Esophagus squamous epithelium (tissue), 5 donors: Measurements from ENCODE around the gene ANGPT4. TPM values are rescaled to one million over a fixed set of nuclear protein-coding genes. Genes with fewer than 3 reads are reported as not detected.
"Not testable (repeated sequence)": the region's sequence is repeated elsewhere in the genome, so short reads cannot be mapped to it uniquely, and the experiment has no call there.

Source experiments
- DNase-seq: peaks from one replicate; lab custom pipeline; 2025; lab: John Stamatoyannopoulos, UW
- H3K27ac ChIP-seq, 4 donors: fragments of 200-600 bp; sonication (generic); one replicate each; pipeline ENCODE4 v1.5.1; 2016 to 2019; ENCODE audit warnings: mild to moderate bottlenecking in 1 of 4
- H3K27me3 ChIP-seq, 4 donors: fragments of 200-600 bp; sonication (generic); 1 replicate in 3 of 4; 2 replicates in 1 of 4; pipeline versions ENCODE4 v1.5.1 to v1.6.0; 2017 to 2021; ENCODE audit warnings: antibody characterized with exemption in 1 of 4
- H3K36me3 ChIP-seq, 3 donors: fragments of 200-600 bp; sonication (generic); one replicate each; pipeline ENCODE4 v1.5.1; 2016 to 2019
- H3K4me1 ChIP-seq, 3 donors: fragments of 200-600 bp; sonication (generic); one replicate each; pipeline ENCODE4 v1.5.1; 2017 to 2019
- H3K4me3 ChIP-seq, 4 donors: fragments of 200-600 bp; sonication (generic); 1 replicate in 3 of 4; 2 replicates in 1 of 4; pipeline ENCODE4 v1.5.1; 2016 to 2019; ENCODE audit warnings: mild to moderate bottlenecking in 2 of 4, moderate library complexity in 1 of 4
- H3K9me3 ChIP-seq, 3 donors: fragments of 200-600 bp; sonication (generic); one replicate each; pipeline ENCODE4 v1.5.1; 2016 to 2019
- CTCF ChIP-seq, 6 experiments: fragments of 450-650 bp in 4 of 6; fragments of 200-600 bp in 2 of 6; sonication (generic) in 2 of 6; IDR thresholded peaks; one replicate each; pipeline ENCODE4 v1.5.1; 2016 to 2019; ENCODE audit warnings: antibody characterized with exemption in 6 of 6, mild to moderate bottlenecking in 4 of 6, moderate library complexity in 4 of 6
- POLR2A ChIP-seq, 4 donors: fragments of 450-650 bp; IDR thresholded peaks; one replicate each; pipeline ENCODE4 v1.6.1; 2017; ENCODE audit warnings: antibody characterized with exemption in 4 of 4, mild to moderate bottlenecking in 4 of 4, moderate library complexity in 3 of 4
- WGBS, 2 donors: methylation state at CpG; one replicate each; pipeline ENCODE4 v1.1.5; 2018; 5-methylcytosine and 5-hydroxymethylcytosine counted together
- intact Hi-C: fragments of 100-400 bp; cut with DNase I; formaldehyde crosslinking; loops from one replicate; pipeline ENCODE4 v1.15.0; 2022
- total RNA-seq, 4 donors: library from RNA; depleted of rRNA; stranded (reverse); fragments of >200 nt; gene quantifications; one replicate each; pipeline ENCODE4 v1.1.0, GENCODE V29; 2016
- donor health status: DM: yes; HTN: yes; CAD: no.

The ANGPT4 gene
- total RNA-seq, 4 donors from 2014 or later = under 0.01 to 0.38 (median 0.09) TPM; not detected in 1

DNA sequence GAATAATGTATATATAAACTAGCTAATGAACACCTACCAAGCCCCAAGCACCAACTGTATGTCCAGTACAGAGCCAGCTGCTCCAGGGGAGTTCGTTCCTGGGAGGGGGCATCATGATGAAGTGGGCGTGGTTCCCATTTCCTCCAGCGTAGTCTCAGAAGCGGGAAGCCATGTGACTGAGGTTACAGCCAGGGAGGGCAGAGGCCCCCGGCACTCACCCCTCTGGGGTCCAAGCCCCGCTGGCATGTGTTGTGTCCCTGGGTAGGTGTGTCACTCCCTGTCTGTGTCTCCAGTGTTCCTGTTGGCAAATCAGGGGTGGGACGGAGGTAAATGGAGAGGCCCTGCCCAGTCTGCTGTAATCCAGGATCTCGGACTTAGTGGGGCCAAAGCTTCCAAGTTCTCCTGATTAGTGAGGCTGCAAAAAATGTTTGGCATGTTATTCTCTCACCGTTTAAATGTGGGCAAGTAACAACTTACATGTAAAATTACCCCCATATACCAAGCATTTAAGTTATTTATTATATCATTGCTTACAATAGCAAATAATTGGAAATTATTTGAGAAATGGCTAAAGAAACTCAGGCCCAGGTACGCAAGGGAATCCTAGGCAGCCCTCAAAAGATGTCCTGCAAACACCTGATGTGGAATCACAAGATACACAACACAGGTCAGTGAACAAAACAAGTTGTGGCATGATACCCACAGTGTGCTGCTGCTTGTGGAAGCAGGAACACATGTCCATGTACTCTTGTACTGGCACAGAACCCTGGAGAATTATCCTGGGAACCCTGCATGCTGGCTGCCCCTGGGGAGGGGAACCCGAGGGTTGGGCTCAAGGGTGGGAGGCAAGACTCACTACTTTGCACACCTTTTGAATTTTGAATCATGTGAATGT, 60.4 kb downstream of the ANGPT4 start:
- WGBS, 2 donors = 28 to 37% methylated on average over 8 to 9 of the region's 11 CpGs
- no peak for DNase-seq
- H3K9me3 ChIP-seq = no peaks in the 10 kb centered on the region
- intact Hi-C loops = no loop called here
- TF ChIP-seq POLR2A (IDR thresholded peaks at IDR 0.05) = no peak
- TF ChIP-seq CTCF (IDR thresholded peaks at IDR 0.05) = no peak
- H3K4me1 ChIP-seq = peaks cover 6 to 83% (median 47%) of the 10 kb centered on the region in 3 donors
- H3K36me3 ChIP-seq = no peaks in the 10 kb centered on the region
- peak overlapping the region; percentile 58 to 77 (median 63) for H3K27ac ChIP-seq
- no peak overlapping the region for H3K4me3 ChIP-seq
- H3K27me3 ChIP-seq = no peaks in the 10 kb centered on the region

DNA sequence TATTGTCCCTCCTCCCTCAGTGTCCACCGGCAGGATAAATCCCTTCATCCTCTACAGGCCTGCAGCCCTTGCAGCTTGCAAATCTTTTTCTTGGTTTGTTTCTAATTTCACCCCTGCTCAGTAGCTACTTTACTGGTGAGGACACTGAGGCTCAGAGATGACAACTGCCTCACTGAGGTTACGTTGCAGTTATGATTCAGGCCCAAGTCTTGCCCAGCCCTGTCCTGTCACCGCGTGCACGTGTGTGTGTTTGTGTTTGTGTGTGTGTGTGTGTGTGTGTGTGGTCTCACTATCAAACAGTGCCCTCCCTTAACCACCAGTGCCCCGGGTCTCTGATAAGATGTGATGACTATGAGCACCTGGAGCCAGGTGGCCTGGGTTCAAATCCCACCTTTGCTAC, 61.5 kb downstream of the ANGPT4 start:
- H3K4me1 ChIP-seq = peaks cover 6 to 72% (median 37%) of the 10 kb centered on the region in 3 donors
- no peak for DNase-seq
- no peak for TF ChIP-seq POLR2A (IDR thresholded peaks at IDR 0.05)
- no peak for TF ChIP-seq CTCF (IDR thresholded peaks at IDR 0.05)

GRCh38 chr20:853406-853996, 62.6 kb downstream of the ANGPT4 start:
- H3K9me3 ChIP-seq = no peaks in the 10 kb centered on the region
- 80 to 85% methylated on average over 4 of the region's 4 CpGs for WGBS, 2 donors
- TF ChIP-seq CTCF (IDR thresholded peaks at IDR 0.05) (no peak), POLR2A (IDR thresholded peaks at IDR 0.05) (no peak)

More for the DNA sequence above, 61.5 kb downstream of the ANGPT4 start:
- peak overlapping the region in 3 of 4 donors; percentile 23 to 77 (median 63) for H3K27ac ChIP-seq
- H3K9me3 ChIP-seq = no peaks in the 10 kb centered on the region
- H3K4me3 ChIP-seq = no peak overlapping the region
- no peaks in the 10 kb centered on the region for H3K36me3 ChIP-seq
- no peaks in the 10 kb centered on the region for H3K27me3 ChIP-seq
- 27 to 69% methylated on average over 5 to 6 of the region's 6 CpGs for WGBS, 2 donors
- intact Hi-C loops = no loop called here

GRCh38 chr20:848731-849130, 67.4 kb downstream of the ANGPT4 start:
- H3K27me3 ChIP-seq, DNase-seq, H3K36me3 ChIP-seq, H3K27ac ChIP-seq, intact Hi-C loops, H3K9me3 ChIP-seq, H3K4me3 ChIP-seq: not testable (repeated sequence)
- peaks cover 30 to 65% (median 34%) of the 10 kb centered on the region in 3 donors for H3K4me1 ChIP-seq
- WGBS, 2 donors = 72 to 94% methylated on average over 7 to 8 of the region's 8 CpGs

More at GRCh38 chr20:853406-853996, 62.6 kb downstream of the ANGPT4 start:
- intact Hi-C loops = no loop called here
- H3K36me3 ChIP-seq = no peaks in the 10 kb centered on the region
- H3K27ac ChIP-seq = no peak overlapping the region
- H3K4me3 ChIP-seq = no peak overlapping the region
- H3K27me3 ChIP-seq = no peaks in the 10 kb centered on the region
- H3K4me1 ChIP-seq = peaks cover 6 to 65% (median 29%) of the 10 kb centered on the region in 3 donors
- no peak for DNase-seq

DNA sequence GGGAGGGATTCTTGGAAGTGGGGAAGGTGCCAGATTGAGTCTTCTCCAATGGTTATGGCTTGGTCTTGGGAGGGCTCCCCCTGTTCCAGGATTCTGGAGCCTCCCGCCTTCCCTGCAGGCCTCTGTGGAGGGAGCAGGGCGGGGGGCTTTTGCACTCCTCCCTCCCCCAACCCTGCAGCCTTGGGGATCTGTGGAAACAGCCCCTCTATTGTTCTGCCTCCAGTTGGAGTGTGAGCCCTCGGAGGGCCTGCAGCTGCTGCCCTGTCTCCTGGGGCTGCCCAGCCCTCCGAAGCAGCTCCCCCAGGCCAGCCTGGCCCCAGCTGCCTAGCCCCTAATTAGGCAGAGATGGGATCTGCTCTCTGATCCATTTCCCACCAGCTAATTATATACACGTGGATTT, 67.9 kb downstream of the ANGPT4 start:
- TF ChIP-seq CTCF (IDR thresholded peaks at IDR 0.05) (no peak), POLR2A (IDR thresholded peaks at IDR 0.05) (no peak)
- peaks cover 35 to 68% (median 39%) of the 10 kb centered on the region in 3 donors for H3K4me1 ChIP-seq
- peaks cover 0 to 6% (median 0%) of the 10 kb centered on the region in 3 donors for H3K36me3 ChIP-seq
- no peak for DNase-seq
- H3K27ac ChIP-seq = no peak overlapping the region
- intact Hi-C loops = no loop called here
- H3K27me3 ChIP-seq = no peaks in the 10 kb centered on the region
- no peaks in the 10 kb centered on the region for H3K9me3 ChIP-seq
- H3K4me3 ChIP-seq = no peak overlapping the region
- 63 to 72% methylated on average over 2 to 3 of the region's 5 CpGs for WGBS, 2 donors
